Neuronal stem cell (in vitro differentiated cells): ENCODE measurements around the gene KDM4B.
A peak's percentile ranks its signal among the peaks of the same experiment; 100 is the strongest.

ENCODE experiments used
- DNase-seq: peaks from one replicate; pipeline ENCODE4 v3.0.0-alpha.2; 2013; ENCODE audit warnings: low spot score
- H2AFZ ChIP-seq: one replicate; pipeline ENCODE4 v1.6.1; 2013; ENCODE audit warnings: mild to moderate bottlenecking, low read length, inconsistent platforms
- H2AK5ac ChIP-seq: 2 replicates; pipeline ENCODE4 v1.6.1; 2013; ENCODE audit warnings: low read depth, mild to moderate bottlenecking, inconsistent platforms, low read length, moderate library complexity, mixed read lengths
- H2BK120ac ChIP-seq: 2 replicates; pipeline ENCODE4 v1.6.1; 2013; ENCODE audit warnings: low read depth, mild to moderate bottlenecking, inconsistent platforms, low read length, moderate library complexity, mixed read lengths
- H2BK12ac ChIP-seq: one replicate; pipeline ENCODE4 v1.6.1; 2013; ENCODE audit warnings: low read length, inconsistent platforms
- H2BK15ac ChIP-seq: 2 replicates; pipeline ENCODE4 v1.6.1; 2013; ENCODE audit warnings: mild to moderate bottlenecking, low read length, inconsistent platforms, mixed read lengths
- H2BK5ac ChIP-seq: one replicate; pipeline ENCODE4 v1.6.1; 2013; ENCODE audit warnings: inconsistent platforms, mild to moderate bottlenecking, low read length, moderate library complexity
- H3K14ac ChIP-seq: one replicate; pipeline ENCODE4 v1.6.1; 2013; ENCODE audit warnings: low read length, inconsistent platforms
- H3K18ac ChIP-seq: 2 replicates; pipeline ENCODE4 v1.6.1; 2013; ENCODE audit warnings: low read length, inconsistent platforms
- H3K23ac ChIP-seq: 2 replicates; pipeline ENCODE4 v1.6.1; 2013; ENCODE audit warnings: low read depth, mild to moderate bottlenecking, mixed read lengths, low read length, inconsistent platforms; ENCODE audit not compliant: poor library complexity
- H3K27ac ChIP-seq: replicated peaks from 3 replicates; pipeline ENCODE4 v1.5.1; 2013; ENCODE audit warnings: low read length, inconsistent platforms
- H3K27me3 ChIP-seq, 3 experiments: 2 replicates each; pipeline ENCODE4 v1.6.1; 2013; ENCODE audit warnings: low read length in 3 of 3, mild to moderate bottlenecking in 2 of 3, inconsistent platforms in 1 of 3, low read depth in 1 of 3, mixed read lengths in 1 of 3, moderate library complexity in 1 of 3; ENCODE audit not compliant: control insufficient read depth in 3 of 3, insufficient read depth in 3 of 3
- H3K36me3 ChIP-seq, 2 donors: replicated peaks in 1 of 2; 2 replicates each; pipeline ENCODE4 v1.6.1; 2013; ENCODE audit warnings: low read length in 2 of 2; ENCODE audit not compliant: control insufficient read depth in 2 of 2, insufficient read depth in 2 of 2
- H3K4ac ChIP-seq: 2 replicates; pipeline ENCODE4 v1.6.1; 2013; ENCODE audit warnings: inconsistent platforms, mild to moderate bottlenecking, low read length, moderate library complexity
- H3K4me1 ChIP-seq, 2 donors: 1 replicate in 1 of 2; 2 replicates in 1 of 2; pipeline ENCODE4 v1.6.1; 2013; ENCODE audit warnings: low read length in 2 of 2, low read depth in 1 of 2; ENCODE audit not compliant: control insufficient read depth in 2 of 2, insufficient read depth in 1 of 2
- H3K4me2 ChIP-seq: one replicate; pipeline ENCODE4 v1.6.1; 2013; ENCODE audit warnings: mild to moderate bottlenecking, low read length, inconsistent platforms; ENCODE audit not compliant: insufficient read depth, poor library complexity, severe bottlenecking
- H3K4me3 ChIP-seq, 2 donors: 2 replicates each; pipeline ENCODE4 v1.5.1; 2013; ENCODE audit warnings: low read length in 2 of 2, mild to moderate bottlenecking in 2 of 2, inconsistent platforms in 1 of 2, moderate library complexity in 1 of 2
- H3K79me1 ChIP-seq: one replicate; pipeline ENCODE4 v1.6.1; 2013; ENCODE audit warnings: low read depth, mild to moderate bottlenecking, inconsistent platforms, low read length, moderate library complexity
- H3K9ac ChIP-seq: one replicate; pipeline ENCODE4 v1.6.1; 2013; ENCODE audit warnings: mild to moderate bottlenecking, low read depth, low read length, inconsistent platforms; ENCODE audit not compliant: poor library complexity
- H3K9me3 ChIP-seq, 2 donors: replicated peaks in 1 of 2; 2 replicates each; pipeline versions ENCODE3 to v1.6.1; 2013; ENCODE audit warnings: low read length in 2 of 2, mild to moderate bottlenecking in 2 of 2, inconsistent platforms in 1 of 2, low read depth in 1 of 2, mixed read lengths in 1 of 2, moderate library complexity in 1 of 2; ENCODE audit not compliant: control insufficient read depth in 2 of 2, insufficient read depth in 1 of 2
- H4K8ac ChIP-seq: one replicate; pipeline ENCODE4 v1.6.1; 2013; ENCODE audit warnings: low read depth, mild to moderate bottlenecking, inconsistent platforms, low read length, moderate library complexity
- H4K91ac ChIP-seq: one replicate; pipeline ENCODE4 v1.6.1; 2013; ENCODE audit warnings: low read length, low read depth, mild to moderate bottlenecking, inconsistent platforms; ENCODE audit not compliant: poor library complexity
- WGBS, 2 donors: extraction: QIAGEN DNeasy Blood & Tissue Kit; methylation state at CpG; one replicate each; pipeline ENCODE4 v1.1.7; 2013; ENCODE audit warnings: missing lambda C conversion rate in 2 of 2, mixed read lengths in 1 of 2; ENCODE audit not compliant: insufficient read length in 2 of 2, insufficient replicate concordance in 1 of 2; ENCODE audit errors: extremely low coverage in 2 of 2; 5-methylcytosine and 5-hydroxymethylcytosine counted together

Gene KDM4B

DNA sequence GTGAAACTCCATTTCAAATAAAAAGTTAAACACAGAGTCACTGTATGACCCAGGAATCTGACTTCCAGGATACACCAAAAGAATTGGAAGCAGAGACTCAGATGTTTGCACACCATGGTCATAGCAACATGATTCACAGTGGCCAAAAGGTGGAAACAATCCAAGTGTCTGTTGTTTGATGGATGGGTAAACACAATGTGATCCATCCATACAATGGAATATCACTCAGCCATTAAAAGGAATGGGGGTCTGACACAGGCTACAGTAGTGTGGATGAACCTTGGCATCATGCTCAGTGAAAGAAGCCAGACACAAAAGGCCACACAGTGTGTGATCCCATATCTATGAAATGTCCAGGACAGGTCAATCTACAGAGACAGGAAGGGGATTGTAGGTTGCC is 197.3 kb downstream of the KDM4B start:
- Histone ChIP-seq H3K36me3 (no peaks in the 10 kb centered on the region), H2AK5ac (no peak overlapping the region), H2BK15ac (no peak overlapping the region), H2BK5ac (no peak overlapping the region), H2BK12ac (no peak overlapping the region), H3K9ac (no peak overlapping the region), H2BK120ac (no peak overlapping the region), H4K91ac (no peak overlapping the region), H3K9me3 (peaks cover 3% of the 10 kb centered on the region in 2 donors), H3K79me1 (peaks cover 1% of the 10 kb centered on the region), H3K27ac (no peak overlapping the region), H3K27me3 (no peaks in the 10 kb centered on the region), H3K4ac (no peak overlapping the region), H4K8ac (no peak overlapping the region), H3K4me2 (no peak overlapping the region), H3K14ac (no peak overlapping the region), H2AFZ (no peak overlapping the region), H3K18ac (no peak overlapping the region), H3K23ac (no peak overlapping the region), H3K4me3 (no peak overlapping the region), H3K4me1 (peaks cover 5 to 9% of the 10 kb centered on the region in 2 donors)
- DNase-seq: no peak

DNA sequence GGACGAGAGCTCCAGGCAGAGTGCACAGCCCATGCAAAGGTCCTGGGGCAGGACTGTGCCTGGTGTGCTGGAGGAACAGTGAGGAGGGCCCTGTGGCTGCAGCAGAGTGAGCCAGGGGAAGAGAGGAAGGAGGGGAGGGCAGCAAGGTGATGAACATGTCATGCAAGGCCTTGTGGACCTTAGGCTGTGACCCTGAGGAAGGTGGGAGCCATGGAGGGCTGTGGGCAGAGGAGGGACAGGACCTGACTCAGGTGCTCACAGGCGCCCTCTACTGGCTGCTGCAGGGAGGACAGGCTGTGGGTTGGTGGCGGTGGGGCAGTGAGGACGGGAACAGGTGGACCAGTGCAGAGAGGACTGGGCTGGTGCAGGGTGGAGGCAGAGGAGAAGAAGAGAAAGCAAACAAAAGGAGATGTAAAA is 201.4 kb downstream of the KDM4B start:
- H3K9ac ChIP-seq: peak overlapping the region; percentile 21
- no peaks in the 10 kb centered on the region for H3K4me1 ChIP-seq
- peak overlapping the region; percentile 76 for H3K4ac ChIP-seq
- peak overlapping the region; percentile 85 for H3K23ac ChIP-seq
- peak overlapping the region; percentile 58 for H2BK15ac ChIP-seq
- H3K14ac ChIP-seq: no peak overlapping the region
- H3K27ac ChIP-seq: no peak overlapping the region
- no peak overlapping the region for H3K4me2 ChIP-seq
- peaks cover 3 to 5% of the 10 kb centered on the region in 2 donors for H3K9me3 ChIP-seq
- H2BK5ac ChIP-seq: no peak overlapping the region
- no peak overlapping the region for H4K8ac ChIP-seq
- peak overlapping the region; percentile 94 for H2AK5ac ChIP-seq
- no peaks in the 10 kb centered on the region for H3K36me3 ChIP-seq
- peak overlapping the region; percentile 85 for H3K18ac ChIP-seq
- no peak for DNase-seq
- no peak overlapping the region for H2BK120ac ChIP-seq
- no peak overlapping the region for H4K91ac ChIP-seq
- peak overlapping the region; percentile 100 for H2BK12ac ChIP-seq
- H3K4me3 ChIP-seq: peak overlapping the region in 1 of 2 donors; percentile 5
- peaks cover 1% of the 10 kb centered on the region for H3K79me1 ChIP-seq
- H2AFZ ChIP-seq: no peak overlapping the region
- H3K27me3 ChIP-seq: no peaks in the 10 kb centered on the region
- WGBS, 2 donors: no CpG with 5 or more reads among the region's 4 CpGs

DNA sequence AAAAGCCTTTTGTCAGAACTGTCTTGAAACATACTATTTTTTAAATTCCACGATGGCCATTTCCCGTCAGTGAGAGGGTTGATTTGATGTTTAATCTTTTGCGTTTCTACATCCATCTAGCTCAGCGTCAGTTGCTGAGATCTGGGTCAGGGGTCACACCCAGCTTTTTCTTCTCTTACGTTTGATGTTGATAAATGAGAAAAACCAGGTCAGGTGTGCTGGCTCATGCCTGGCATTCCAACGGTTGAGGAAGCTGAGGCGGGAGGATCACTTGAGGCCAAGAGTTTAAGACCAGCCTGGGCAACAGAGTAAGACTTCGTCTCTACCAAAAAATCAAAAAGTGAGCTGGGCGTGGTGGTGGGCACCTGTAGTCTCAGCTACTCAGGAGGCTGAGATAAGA is 202.8 kb downstream of the KDM4B start:
- Histone ChIP-seq H2BK5ac (no peak overlapping the region), H3K4me1 (no peaks in the 10 kb centered on the region), H3K79me1 (peaks cover 1% of the 10 kb centered on the region), H3K27me3 (no peaks in the 10 kb centered on the region), H2AK5ac (no peak overlapping the region), H3K18ac (no peak overlapping the region), H2BK12ac (no peak overlapping the region), H3K4ac (no peak overlapping the region), H2BK120ac (no peak overlapping the region), H3K4me2 (no peak overlapping the region), H3K23ac (no peak overlapping the region), H3K27ac (no peak overlapping the region), H3K9ac (no peak overlapping the region), H2BK15ac (no peak overlapping the region), H3K4me3 (no peak overlapping the region), H3K14ac (no peak overlapping the region), H4K91ac (no peak overlapping the region), H3K36me3 (no peaks in the 10 kb centered on the region), H2AFZ (no peak overlapping the region), H3K9me3 (peaks cover 0 to 5% of the 10 kb centered on the region in 2 donors), H4K8ac (no peak overlapping the region)
- DNase-seq: no peak
- no CpG with 5 or more reads among the region's 9 CpGs for WGBS, 2 donors

- Histone ChIP-seq H4K8ac (no peak overlapping the region), H3K14ac (no peak overlapping the region), H3K36me3 (no peaks in the 10 kb centered on the region), H3K18ac (no peak overlapping the region), H3K27me3 (no peaks in the 10 kb centered on the region), H3K79me1 (peaks cover 1% of the 10 kb centered on the region), H3K4me2 (no peak overlapping the region), H3K23ac (no peak overlapping the region), H2BK12ac (no peak overlapping the region), H3K9ac (no peak overlapping the region), H3K4ac (no peak overlapping the region), H4K91ac (no peak overlapping the region), H2BK120ac (no peak overlapping the region), H3K4me1 (peaks cover 0 to 4% of the 10 kb centered on the region in 2 donors), H2BK5ac (no peak overlapping the region), H3K27ac (peak overlapping the region; percentile 19), H2AK5ac (no peak overlapping the region), H3K4me3 (no peak overlapping the region), H2AFZ (no peak overlapping the region), H2BK15ac (peak overlapping the region; percentile 3), H3K9me3 (peaks cover 0 to 5% of the 10 kb centered on the region in 2 donors)
- no peak for DNase-seq
- no CpG with 5 or more reads among the region's 8 CpGs for WGBS, 2 donors
Observed at GRCh38 chr19:5172859-5173630, 204.1 kb downstream of the KDM4B start.
